GM10248 (cell line): ENCODE data around the gene SURF1.

Source experiments
- CTCF ChIA-PET: fragments of 300-600 bp; sonication (Branson Sonifier 250); formaldehyde crosslinking; extraction: SDS; loops from one replicate; lab custom pipeline; 2021; ENCODE audit warnings: antibody characterized with exemption; lab: Yijun Ruan, JAX
- POLR2A ChIA-PET: fragments of 350-650 bp; sonication (Branson Sonifier 250); formaldehyde crosslinking; extraction: SDS; loops from one replicate; lab custom pipeline; 2020; ENCODE audit warnings: antibody characterized with exemption; lab: Yijun Ruan, JAX
- DNase-seq: peaks from one replicate; pipeline ENCODE4 v3.0.0; 2012; ENCODE audit errors: extremely low spot score
- CTCF ChIP-seq: IDR thresholded peaks from 2 replicates; pipeline ENCODE4 v1.5.1; 2012; ENCODE audit warnings: mild to moderate bottlenecking, low read depth; ENCODE audit errors: extremely low read depth, missing control alignments, control extremely low read depth

Gene SURF1

GRCh38 chr9:133356391-133357091, at the start of gene SURF1, which contains the start of gene SURF2:
Gene SURF1 (minus strand): TSS chr9:133356487. CDS start chr9:133356453, 34 bp downstream.
Gene SURF2 (plus strand): TSS chr9:133356550. CDS start chr9:133356593, 43 bp downstream.
- DNase-seq: peak; percentile 93
- CTCF ChIA-PET: interaction anchor here (1.1 to 1.9 kb wide), 4 partner anchors 10 to 209 kb away, joined by 3 to 12 read pairs (median 4); no protein-coding TSS in a partner anchor
- peak; percentile 8 for TF ChIP-seq CTCF
- POLR2A ChIA-PET: interaction anchor here (0.7 to 4.8 kb wide), 4 partner anchors 9 to 89 kb away, joined by 3 to 21 read pairs (median 12); partner anchors contain the start of genes MED22 and RPL7A

GRCh38 chr9:133405508-133406438, 49.5 kb upstream of the SURF1 start:
- ChIA-PET POLR2A (no interaction called here), CTCF (interaction anchor here (0.6 to 1.9 kb wide), 9 partner anchors 7 to 81 kb away, joined by 3 to 8 read pairs (median 4); partner anchors contain the start of gene REXO4)
- no peak for DNase-seq
- TF ChIP-seq CTCF: no peak

- DNase-seq: no peak
- TF ChIP-seq CTCF: no peak
- CTCF ChIA-PET: interaction anchor here (0.7 to 1.9 kb wide), 6 partner anchors 9 to 218 kb away, joined by 3 to 8 read pairs (median 4); partner anchors contain the start of gene REXO4
- POLR2A ChIA-PET: no interaction called here
These were observed 48.2 kb upstream of the SURF1 start for GRCh38 chr9:133404454-133405002.

GRCh38 chr9:133403766-133404453, 47.6 kb upstream of the SURF1 start:
- ChIA-PET POLR2A (no interaction called here), CTCF (interaction anchor here (0.7 to 1.9 kb wide), 8 partner anchors 8 to 218 kb away, joined by 3 to 8 read pairs (median 4); partner anchors contain the start of gene REXO4)
- peak; percentile 48 for TF ChIP-seq CTCF
- peak; percentile 49 for DNase-seq

- CTCF ChIA-PET: interaction anchor here (0.7 to 1.7 kb wide), 4 partner anchors 15 to 84 kb away, joined by 3 to 5 read pairs (median 3); partner anchors contain the start of gene REXO4
- POLR2A ChIA-PET: interaction anchor here (0.5 kb wide), 1 partner anchor 1400 kb away, joined by 3 read pairs; no protein-coding TSS in a partner anchor
These were observed 46.4 kb upstream of the SURF1 start for GRCh38 chr9:133402689-133403088.

More at GRCh38 chr9:133402689-133403088, 46.4 kb upstream of the SURF1 start:
- no peak for DNase-seq
- TF ChIP-seq CTCF: no peak
